IMR-90 (cell line): Measurements from ENCODE around the gene BFAR. TPM values are rescaled to one million over a fixed set of nuclear protein-coding genes. Genes with fewer than 3 reads are reported as not detected.

ENCODE experiments used
- ATAC-seq: fragments of 200-7000 bp; cut with Tn5 transposase; 2 replicates; pipeline ENCODE4 v1.9.1; 2020; ENCODE audit warnings: low read depth, mild to moderate bottlenecking, moderate library complexity
- BruUV-seq: library from RNA; stranded (reverse); fragments of 400-500 nt; replicated peaks from 2 replicates; lab custom pipeline; 2021; lab: Mats Ljungman, UMichigan
- CTCF ChIA-PET: fragments of 300-600 bp; formaldehyde crosslinking; extraction: SDS; loops from one replicate; lab custom pipeline; 2021; ENCODE audit warnings: antibody characterized with exemption; lab: Yijun Ruan, JAX
- POLR2A ChIA-PET: fragments of 300-600 bp; sonication (Branson Sonifier 250); formaldehyde crosslinking; loops from one replicate; lab custom pipeline; 2022; ENCODE audit warnings: antibody characterized with exemption; ENCODE audit not compliant: unreplicated experiment; lab: Charles Lee
- DNase-seq: peaks from one replicate; pipeline ENCODE4 v3.0.0; 2013
- H2AFZ ChIP-seq: replicated peaks from 2 replicates; pipeline ENCODE3; 2013; ENCODE audit warnings: low read length, mild to moderate bottlenecking; ENCODE audit not compliant: poor library complexity
- H2AK5ac ChIP-seq: 2 replicates; pipeline ENCODE4 v1.6.1; 2013; ENCODE audit warnings: low read depth, low read length, inconsistent platforms
- H2AK9ac ChIP-seq: replicated peaks from 2 replicates; pipeline ENCODE3; 2013; ENCODE audit warnings: mild to moderate bottlenecking, low read depth, low read length, moderate library complexity; ENCODE audit not compliant: poor library complexity
- H2BK120ac ChIP-seq: 2 replicates; pipeline ENCODE4 v1.6.1; 2013; ENCODE audit warnings: low read depth, low read length, inconsistent platforms
- H2BK15ac ChIP-seq: 3 replicates; pipeline ENCODE4 v1.6.1; 2013; ENCODE audit warnings: low read depth, low read length, inconsistent platforms
- H2BK20ac ChIP-seq: 2 replicates; pipeline ENCODE4 v1.6.1; 2013; ENCODE audit warnings: low read depth, mild to moderate bottlenecking, inconsistent platforms, low read length, moderate library complexity
- H2BK5ac ChIP-seq: 2 replicates; pipeline ENCODE4 v1.6.1; 2013; ENCODE audit warnings: mild to moderate bottlenecking, low read depth, low read length, inconsistent platforms; ENCODE audit not compliant: poor library complexity, severe bottlenecking
- H3K14ac ChIP-seq: replicated peaks from 2 replicates; pipeline ENCODE4 v1.6.1; 2013; ENCODE audit warnings: low read depth, low read length, inconsistent platforms
- H3K18ac ChIP-seq: 2 replicates; pipeline ENCODE4 v1.6.1; 2013; ENCODE audit warnings: low read depth, low read length, control low read depth
- H3K23ac ChIP-seq: 2 replicates; pipeline ENCODE4 v1.6.1; 2013; ENCODE audit warnings: low read depth, low read length, inconsistent platforms
- H3K27ac ChIP-seq: 2 replicates; pipeline ENCODE4 v1.5.1; 2013; ENCODE audit warnings: mild to moderate bottlenecking, control low read depth, low read length; ENCODE audit not compliant: insufficient read depth
- H3K27me3 ChIP-seq: 2 replicates; pipeline ENCODE4 v1.6.1; 2013; ENCODE audit warnings: low read length; ENCODE audit not compliant: control insufficient read depth, insufficient read depth
- H3K36me3 ChIP-seq: 2 replicates; pipeline ENCODE4 v1.6.1; 2013; ENCODE audit warnings: low read length, mixed read lengths; ENCODE audit not compliant: control insufficient read depth, insufficient read depth
- H3K4ac ChIP-seq: 2 replicates; pipeline ENCODE4 v1.6.1; 2013; ENCODE audit warnings: low read depth, low read length, inconsistent platforms
- H3K4me1 ChIP-seq: 2 replicates; pipeline ENCODE4 v1.6.1; 2013; ENCODE audit warnings: low read length, mixed read lengths; ENCODE audit not compliant: control insufficient read depth, insufficient read depth
- H3K4me2 ChIP-seq: 2 replicates; pipeline ENCODE4 v1.6.1; 2013; ENCODE audit warnings: low read depth, mild to moderate bottlenecking, control low read depth, low read length, moderate library complexity
- H3K4me3 ChIP-seq: 2 replicates; pipeline ENCODE4 v1.5.1; 2013; ENCODE audit warnings: low read depth, mild to moderate bottlenecking, control low read depth, low read length, moderate library complexity; ENCODE audit not compliant: insufficient read depth
- H3K56ac ChIP-seq: 2 replicates; pipeline ENCODE4 v1.6.1; 2013; ENCODE audit warnings: low read length, inconsistent platforms; ENCODE audit not compliant: insufficient read depth; ENCODE audit errors: extremely low read depth
- H3K79me1 ChIP-seq, 2 experiments: 2 replicates each; pipeline ENCODE4 v1.6.1; 2013; ENCODE audit warnings: low read length in 2 of 2, inconsistent platforms in 1 of 2, low read depth in 1 of 2
- H3K9ac ChIP-seq: 2 replicates; pipeline ENCODE4 v1.6.1; 2013; ENCODE audit warnings: low read depth, low read length, control low read depth
- H3K9me1 ChIP-seq: 2 replicates; pipeline ENCODE4 v1.6.1; 2013; ENCODE audit warnings: low read length, inconsistent platforms; ENCODE audit not compliant: insufficient read depth
- H3K9me3 ChIP-seq: 2 replicates; pipeline ENCODE4 v1.6.1; 2013; ENCODE audit warnings: low read length; ENCODE audit not compliant: control insufficient read depth, insufficient read depth
- H4K20me1 ChIP-seq: 2 replicates; pipeline ENCODE4 v1.6.1; 2013; ENCODE audit warnings: low read length, inconsistent platforms; ENCODE audit not compliant: insufficient read depth
- H4K5ac ChIP-seq: 2 replicates; pipeline ENCODE4 v1.6.1; 2013; ENCODE audit warnings: mild to moderate bottlenecking, low read depth, low read length, control low read depth
- H4K8ac ChIP-seq, 2 experiments: 2 replicates each; pipeline ENCODE4 v1.6.1; 2013; ENCODE audit warnings: low read depth in 2 of 2, low read length in 2 of 2, control low read depth in 1 of 2, inconsistent platforms in 1 of 2
- H4K91ac ChIP-seq: 2 replicates; pipeline ENCODE4 v1.6.1; 2013; ENCODE audit warnings: low read depth, low read length, inconsistent platforms; ENCODE audit not compliant: insufficient read depth
- BHLHE40 ChIP-seq: fragments of 150-350 bp; IDR thresholded peaks from 2 replicates; pipeline ENCODE4 v1.6.1; 2016; ENCODE audit warnings: mild to moderate bottlenecking, low read depth, low read length
- CEBPB ChIP-seq: IDR thresholded peaks from 2 replicates; pipeline ENCODE4 v1.6.1; 2012; ENCODE audit warnings: low read depth, low read length, improper control_type of control experiment
- CHD1 ChIP-seq: IDR thresholded peaks from 2 replicates; pipeline ENCODE4 v1.6.1; 2012; ENCODE audit warnings: low read depth, low read length, improper control_type of control experiment
- FOS ChIP-seq: fragments of 150-350 bp; IDR thresholded peaks from 2 replicates; pipeline ENCODE4 v1.6.1; 2016; ENCODE audit warnings: low read depth, low read length
- MAFK ChIP-seq: IDR thresholded peaks from 2 replicates; pipeline ENCODE4 v1.6.1; 2012; ENCODE audit warnings: low read depth, low read length, improper control_type of control experiment
- MAZ ChIP-seq: IDR thresholded peaks from 2 replicates; pipeline ENCODE4 v1.6.1; 2012; ENCODE audit warnings: low read depth, mild to moderate bottlenecking, low read length, improper control_type of control experiment, moderate library complexity, borderline replicate concordance
- POLR2A ChIP-seq: IDR thresholded peaks from 2 replicates; pipeline ENCODE4 v1.6.1; 2012; ENCODE audit warnings: mild to moderate bottlenecking, low read depth, low read length
- RAD21 ChIP-seq: IDR thresholded peaks from 2 replicates; pipeline ENCODE4 v1.6.1; 2012; ENCODE audit warnings: low read length, improper control_type of control experiment
- RCOR1 ChIP-seq: IDR thresholded peaks from 2 replicates; pipeline ENCODE4 v1.6.1; 2012; ENCODE audit warnings: mild to moderate bottlenecking, low read length, improper control_type of control experiment; ENCODE audit not compliant: insufficient replicate concordance
- RFX5 ChIP-seq: IDR thresholded peaks from 2 replicates; pipeline ENCODE4 v1.8.0; 2012; ENCODE audit warnings: low read depth, mild to moderate bottlenecking, low read length, moderate library complexity
- SMC3 ChIP-seq: fragments of 150-350 bp; IDR thresholded peaks from 2 replicates; pipeline ENCODE4 v1.6.1; 2016; ENCODE audit warnings: low read depth, mild to moderate bottlenecking, antibody characterized with exemption, low read length, moderate library complexity
- WGBS, 2 experiments: methylation state at CpG; one replicate each; pipeline versions ENCODE4 v1.1.5 to v1.1.7; 2013; ENCODE audit warnings: missing lambda C conversion rate in 2 of 2; ENCODE audit not compliant: insufficient read length in 1 of 2; ENCODE audit errors: extremely low coverage in 2 of 2; 5-methylcytosine and 5-hydroxymethylcytosine counted together
- dilution Hi-C: fragments of 300-500 bp; cut with HindIII; formaldehyde crosslinking; loops from one replicate; pipeline ENCODE4 v1.14.3; 2018; ENCODE audit warnings: low sequenced_read_pairs; ENCODE audit not compliant: unreplicated experiment
- in situ Hi-C: fragments of 300-500 bp; cut with MboI; formaldehyde crosslinking; loops from 3 replicates; pipeline ENCODE4 v1.14.3; 2019; ENCODE audit warnings: low sequenced_read_pairs, inconsistent platforms, mixed read lengths
- intact Hi-C: fragments of 100-400 bp; cut with micrococcal nuclease; formaldehyde crosslinking; loops from 2 replicates; pipeline ENCODE4 v1.10.0; 2022
- polyA plus RNA-seq, 3 experiments: library from polyadenylated mRNA; depleted of rRNA; stranded (reverse); fragments of >200 nt; gene quantifications; 2 replicates each; pipeline ENCODE4 v1.2.3, GENCODE V29; 2012; ENCODE audit warnings: low replicate concordance in 1 of 3
- total RNA-seq: library from RNA; depleted of rRNA; stranded (reverse); fragments of >200 nt; gene quantifications from 2 replicates; pipeline ENCODE4 v1.2.3, GENCODE V29; 2012
- TF ChIP-seq, protein P1 (sequence below): fragments of 150-350 bp; IDR thresholded peaks from 2 replicates; pipeline ENCODE4 v1.6.1; 2017; ENCODE audit warnings: mild to moderate bottlenecking, antibody characterized with exemption, low read length, low read depth
- TF ChIP-seq, protein P2 (sequence below): fragments of 150-350 bp; IDR thresholded peaks from 2 replicates; pipeline ENCODE4 v1.6.1; 2016; ENCODE audit warnings: low read depth, mild to moderate bottlenecking, low read length, moderate library complexity, borderline replicate concordance
- TF ChIP-seq, protein P3 (sequence below): conservative IDR thresholded peaks from 2 replicates; pipeline ENCODE4 v1.5.1; 2012; ENCODE audit warnings: mild to moderate bottlenecking, low read depth, low read length, improper control_type of control experiment

Gene BFAR
- total and polyA plus RNA-seq, 2 of the 4 experiments (the other 2 are of a cell fraction), result 46.6 to 56.5 TPM

DNA sequence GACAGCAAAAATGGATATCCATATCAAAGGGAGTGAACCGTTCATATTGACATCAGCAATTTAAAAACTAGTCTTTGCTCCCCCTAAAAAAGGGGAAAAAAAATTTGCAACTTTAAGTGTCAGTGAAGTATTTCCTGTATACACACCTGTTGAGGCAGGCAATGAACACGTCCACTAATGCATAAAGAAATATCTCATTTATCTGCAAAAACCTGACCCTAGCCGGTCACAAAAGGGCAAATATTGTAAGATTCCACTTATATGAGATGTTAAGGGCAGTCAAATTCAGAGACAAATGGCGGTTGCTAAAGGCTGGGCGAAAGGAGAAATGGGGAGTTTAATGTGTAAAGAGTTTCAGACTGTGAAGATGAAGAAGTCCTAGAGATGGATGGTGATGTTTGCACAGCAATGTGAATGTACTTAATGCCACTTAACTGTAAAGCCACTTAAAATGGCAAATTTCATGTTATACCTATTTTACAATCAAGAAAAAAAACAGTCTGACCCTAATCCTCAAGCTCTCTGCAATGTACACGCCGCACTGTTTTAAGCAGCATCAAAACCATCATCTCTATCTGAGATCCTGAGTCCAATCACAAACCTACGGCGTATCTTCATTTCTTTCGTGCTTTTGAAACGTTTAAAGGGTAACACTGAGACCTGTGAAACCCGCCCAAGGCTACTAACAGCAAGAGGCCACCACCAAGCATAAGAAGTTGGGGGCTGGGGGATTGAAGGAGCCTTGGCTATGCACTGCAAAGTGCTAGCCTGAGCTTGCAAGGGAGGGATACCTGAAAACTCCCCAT lies 3.7 kb upstream of the BFAR start:
- CTCF ChIA-PET, result no interaction called here
- peaks cover 3% of the 10 kb centered on the region; the same call in 1 of the 2 replicates for H4K20me1 ChIP-seq
- peak overlapping the region; percentile 86 for H3K14ac ChIP-seq
- H3K9ac ChIP-seq, result peak overlapping the region; percentile 86
- intact Hi-C loops (no loop called here), dilution Hi-C loops (no loop called here), in situ Hi-C loops (loop anchor here (25.0 kb wide), 1 partner anchor 333 kb away; no protein-coding TSS in a partner anchor)
- ATAC-seq, result no peak
- H2AK5ac ChIP-seq, result peak overlapping the region; percentile 79
- no peaks in the 10 kb centered on the region for H3K27me3 ChIP-seq
- no peak overlapping the region; the same call in 1 of the 2 replicates for H2BK120ac ChIP-seq
- peaks cover 9% of the 10 kb centered on the region for H3K36me3 ChIP-seq
- peak overlapping the region; percentile 96 for H2AK9ac ChIP-seq
- peaks cover 14 to 33% of the 10 kb centered on the region in 2 experiments for H3K79me1 ChIP-seq
- no peak overlapping the region for H3K18ac ChIP-seq
- peak overlapping the region; percentile 42 for H4K5ac ChIP-seq
- H3K4me1 ChIP-seq, result peaks cover 6% of the 10 kb centered on the region
- DNase-seq, result no peak
- no peaks in the 10 kb centered on the region; the same call in 1 of the 2 replicates for H3K9me1 ChIP-seq
- peak overlapping the region; percentile 81 for H3K27ac ChIP-seq
- POLR2A ChIA-PET, result no interaction called here
- no peak overlapping the region for H2BK20ac ChIP-seq
- 95% methylated on average over 2 of the region's 12 CpGs; no CpG with 5 or more reads in 1 of the 2 experiments for WGBS, 2 experiments
- peak overlapping the region; percentile 84 for H3K4ac ChIP-seq
- H4K91ac ChIP-seq, result peak overlapping the region; percentile 53; the same call in 1 of the 2 replicates
- BruUV-seq, result TSS peak; percentile 16
- H3K4me3 ChIP-seq, result peak overlapping the region; percentile 73
- no peak overlapping the region for H2BK5ac ChIP-seq
- H4K8ac ChIP-seq, result peak overlapping the region; percentile 86 to 92
- H2AFZ ChIP-seq, result peak overlapping the region; percentile 94
- no peaks in the 10 kb centered on the region for H3K9me3 ChIP-seq
- no peak overlapping the region for H2BK15ac ChIP-seq
- H3K56ac ChIP-seq, result peak overlapping the region; percentile 72; the same call in 1 of the 2 replicates
- H3K23ac ChIP-seq, result peak overlapping the region; percentile 89
- peak overlapping the region; percentile 99 for H3K4me2 ChIP-seq
- TF ChIP-seq CEBPB, result no peak
- TF ChIP-seq CHD1, result no peak
- TF ChIP-seq RCOR1, result no peak
- no peak for TF ChIP-seq RAD21
- TF ChIP-seq, protein P1, sequence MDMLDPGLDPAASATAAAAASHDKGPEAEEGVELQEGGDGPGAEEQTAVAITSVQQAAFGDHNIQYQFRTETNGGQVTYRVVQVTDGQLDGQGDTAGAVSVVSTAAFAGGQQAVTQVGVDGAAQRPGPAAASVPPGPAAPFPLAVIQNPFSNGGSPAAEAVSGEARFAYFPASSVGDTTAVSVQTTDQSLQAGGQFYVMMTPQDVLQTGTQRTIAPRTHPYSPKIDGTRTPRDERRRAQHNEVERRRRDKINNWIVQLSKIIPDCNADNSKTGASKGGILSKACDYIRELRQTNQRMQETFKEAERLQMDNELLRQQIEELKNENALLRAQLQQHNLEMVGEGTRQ, result no peak
- no peak for TF ChIP-seq MAFK
- TF ChIP-seq SMC3, result no peak
- no peak for TF ChIP-seq BHLHE40
- no peak for TF ChIP-seq POLR2A
- TF ChIP-seq FOS, result no peak
- TF ChIP-seq, protein P2, sequence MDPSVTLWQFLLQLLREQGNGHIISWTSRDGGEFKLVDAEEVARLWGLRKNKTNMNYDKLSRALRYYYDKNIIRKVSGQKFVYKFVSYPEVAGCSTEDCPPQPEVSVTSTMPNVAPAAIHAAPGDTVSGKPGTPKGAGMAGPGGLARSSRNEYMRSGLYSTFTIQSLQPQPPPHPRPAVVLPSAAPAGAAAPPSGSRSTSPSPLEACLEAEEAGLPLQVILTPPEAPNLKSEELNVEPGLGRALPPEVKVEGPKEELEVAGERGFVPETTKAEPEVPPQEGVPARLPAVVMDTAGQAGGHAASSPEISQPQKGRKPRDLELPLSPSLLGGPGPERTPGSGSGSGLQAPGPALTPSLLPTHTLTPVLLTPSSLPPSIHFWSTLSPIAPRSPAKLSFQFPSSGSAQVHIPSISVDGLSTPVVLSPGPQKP, result no peak
- TF ChIP-seq, protein P3, sequence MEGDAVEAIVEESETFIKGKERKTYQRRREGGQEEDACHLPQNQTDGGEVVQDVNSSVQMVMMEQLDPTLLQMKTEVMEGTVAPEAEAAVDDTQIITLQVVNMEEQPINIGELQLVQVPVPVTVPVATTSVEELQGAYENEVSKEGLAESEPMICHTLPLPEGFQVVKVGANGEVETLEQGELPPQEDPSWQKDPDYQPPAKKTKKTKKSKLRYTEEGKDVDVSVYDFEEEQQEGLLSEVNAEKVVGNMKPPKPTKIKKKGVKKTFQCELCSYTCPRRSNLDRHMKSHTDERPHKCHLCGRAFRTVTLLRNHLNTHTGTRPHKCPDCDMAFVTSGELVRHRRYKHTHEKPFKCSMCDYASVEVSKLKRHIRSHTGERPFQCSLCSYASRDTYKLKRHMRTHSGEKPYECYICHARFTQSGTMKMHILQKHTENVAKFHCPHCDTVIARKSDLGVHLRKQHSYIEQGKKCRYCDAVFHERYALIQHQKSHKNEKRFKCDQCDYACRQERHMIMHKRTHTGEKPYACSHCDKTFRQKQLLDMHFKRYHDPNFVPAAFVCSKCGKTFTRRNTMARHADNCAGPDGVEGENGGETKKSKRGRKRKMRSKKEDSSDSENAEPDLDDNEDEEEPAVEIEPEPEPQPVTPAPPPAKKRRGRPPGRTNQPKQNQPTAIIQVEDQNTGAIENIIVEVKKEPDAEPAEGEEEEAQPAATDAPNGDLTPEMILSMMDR, result no peak
- TF ChIP-seq RFX5, result no peak
- no peak for TF ChIP-seq MAZ
